HG03159 (cell line): ENCODE results near the gene SNAP91.
"Not testable (repeated sequence)": the region's sequence is repeated elsewhere in the genome, so short reads cannot be mapped to it uniquely, and the experiment has no call there.

Experiments
- ATAC-seq: cut with Tn5 transposase; IDR thresholded peaks from one replicate; pipeline ENCODE4 v1.9.1; 2021; ENCODE audit warnings: mild to moderate bottlenecking, moderate library complexity; ENCODE audit not compliant: unreplicated experiment

The SNAP91 gene, protein sequence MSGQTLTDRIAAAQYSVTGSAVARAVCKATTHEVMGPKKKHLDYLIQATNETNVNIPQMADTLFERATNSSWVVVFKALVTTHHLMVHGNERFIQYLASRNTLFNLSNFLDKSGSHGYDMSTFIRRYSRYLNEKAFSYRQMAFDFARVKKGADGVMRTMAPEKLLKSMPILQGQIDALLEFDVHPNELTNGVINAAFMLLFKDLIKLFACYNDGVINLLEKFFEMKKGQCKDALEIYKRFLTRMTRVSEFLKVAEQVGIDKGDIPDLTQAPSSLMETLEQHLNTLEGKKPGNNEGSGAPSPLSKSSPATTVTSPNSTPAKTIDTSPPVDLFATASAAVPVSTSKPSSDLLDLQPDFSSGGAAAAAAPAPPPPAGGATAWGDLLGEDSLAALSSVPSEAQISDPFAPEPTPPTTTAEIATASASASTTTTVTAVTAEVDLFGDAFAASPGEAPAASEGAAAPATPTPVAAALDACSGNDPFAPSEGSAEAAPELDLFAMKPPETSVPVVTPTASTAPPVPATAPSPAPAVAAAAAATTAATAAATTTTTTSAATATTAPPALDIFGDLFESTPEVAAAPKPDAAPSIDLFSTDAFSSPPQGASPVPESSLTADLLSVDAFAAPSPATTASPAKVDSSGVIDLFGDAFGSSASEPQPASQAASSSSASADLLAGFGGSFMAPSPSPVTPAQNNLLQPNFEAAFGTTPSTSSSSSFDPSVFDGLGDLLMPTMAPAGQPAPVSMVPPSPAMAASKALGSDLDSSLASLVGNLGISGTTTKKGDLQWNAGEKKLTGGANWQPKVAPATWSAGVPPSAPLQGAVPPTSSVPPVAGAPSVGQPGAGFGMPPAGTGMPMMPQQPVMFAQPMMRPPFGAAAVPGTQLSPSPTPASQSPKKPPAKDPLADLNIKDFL

DNA sequence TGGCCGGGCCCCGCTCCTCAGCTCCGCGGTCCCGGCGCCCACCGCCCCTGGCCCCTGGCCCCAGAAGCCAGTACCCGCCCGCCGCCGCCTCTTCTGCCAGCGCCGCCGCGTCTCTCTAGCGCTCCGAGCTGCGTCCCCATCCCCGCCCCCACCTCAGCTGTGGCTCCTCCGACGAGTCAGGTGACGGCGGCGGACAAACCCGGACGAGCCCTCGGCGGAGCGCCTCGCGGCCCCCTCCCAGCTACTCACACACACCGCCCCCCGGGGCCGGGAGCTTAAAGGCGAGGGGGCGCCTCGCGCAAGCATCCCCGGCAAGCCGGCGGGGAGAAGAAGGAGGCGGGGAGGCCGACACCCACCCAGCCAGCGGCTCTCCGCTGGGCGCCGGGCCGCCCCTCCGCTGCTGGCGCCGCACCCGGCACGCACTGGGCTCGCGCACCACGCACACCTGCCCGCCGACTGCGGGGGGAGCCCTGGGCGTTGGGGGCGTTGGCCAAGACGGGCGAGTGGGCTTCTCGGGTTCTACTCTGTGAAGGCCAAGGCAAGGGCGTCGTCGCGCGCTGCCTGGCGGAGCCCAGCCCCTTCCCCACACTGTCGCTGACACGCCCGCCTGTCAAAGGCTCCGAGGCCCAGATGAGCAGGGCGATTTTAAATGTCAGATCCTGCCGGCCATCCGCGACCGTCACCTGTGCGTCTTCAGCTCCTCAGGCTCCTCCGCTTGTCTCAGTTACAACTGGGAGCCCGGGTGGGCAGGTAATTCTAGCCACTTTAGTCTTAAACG is at the start of gene SNAP91:
Gene SNAP91, minus strand, starts transcription at position 132 of the 778 bp plus-strand sequence. CDS start 1,174 bp downstream, outside the sequence.
- peak; percentile 43 for ATAC-seq

- no peak for ATAC-seq
Measured at GRCh38 chr6:83758533-83758932, 49.6 kb upstream of the SNAP91 start.

- no peak for ATAC-seq
Measured at GRCh38 chr6:83757021-83757420, 48.1 kb upstream of the SNAP91 start.

- ATAC-seq, result no peak
Measured at GRCh38 chr6:83756565-83756964, 47.7 kb upstream of the SNAP91 start.

DNA sequence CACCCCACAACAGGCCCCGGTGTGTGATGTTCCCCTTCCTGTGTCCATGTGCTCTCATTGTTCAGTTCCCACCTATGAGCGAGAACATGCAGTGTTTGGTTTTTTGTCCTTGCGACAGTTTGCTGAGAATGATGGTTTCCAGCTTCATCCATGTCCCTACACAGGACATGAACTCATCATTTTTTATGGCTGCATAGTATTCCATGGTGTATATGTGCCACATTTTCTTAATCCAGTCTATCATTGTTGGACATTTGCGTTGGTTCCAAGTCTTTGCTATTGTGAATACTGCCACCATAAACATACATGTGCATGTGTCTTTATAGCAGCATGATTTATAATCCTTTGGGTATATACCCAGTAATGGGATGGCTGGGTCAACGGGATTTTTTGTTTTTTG is 43.5 kb upstream of the SNAP91 start:
- not testable (repeated sequence) for ATAC-seq

DNA sequence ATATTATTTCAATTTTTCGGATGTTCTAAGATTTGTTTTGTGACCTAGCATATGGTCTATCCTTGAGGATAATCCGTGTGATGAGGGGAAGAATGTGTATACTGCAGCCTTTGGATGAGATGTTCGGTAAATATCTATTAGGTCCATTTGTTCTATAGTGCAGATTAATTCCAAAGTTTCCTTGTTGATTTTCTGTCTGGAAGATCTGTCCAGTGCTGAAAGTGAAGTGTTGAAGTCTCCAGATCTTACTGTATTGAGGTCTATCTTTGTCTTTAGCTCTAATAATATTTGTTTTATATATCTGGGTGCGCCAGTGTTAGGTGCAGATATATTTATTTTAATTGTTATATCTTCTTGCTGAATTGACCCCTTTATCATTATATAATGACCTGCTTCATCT is 32.2 kb upstream of the SNAP91 start:
- no peak for ATAC-seq

- no peak for ATAC-seq
Measured at GRCh38 chr6:83735461-83735860, 26.6 kb upstream of the SNAP91 start.

- no peak for ATAC-seq
Measured at GRCh38 chr6:83729871-83730270, 21.0 kb upstream of the SNAP91 start.

- ATAC-seq, result no peak
Measured at GRCh38 chr6:83722876-83723275, 14.0 kb upstream of the SNAP91 start.

DNA sequence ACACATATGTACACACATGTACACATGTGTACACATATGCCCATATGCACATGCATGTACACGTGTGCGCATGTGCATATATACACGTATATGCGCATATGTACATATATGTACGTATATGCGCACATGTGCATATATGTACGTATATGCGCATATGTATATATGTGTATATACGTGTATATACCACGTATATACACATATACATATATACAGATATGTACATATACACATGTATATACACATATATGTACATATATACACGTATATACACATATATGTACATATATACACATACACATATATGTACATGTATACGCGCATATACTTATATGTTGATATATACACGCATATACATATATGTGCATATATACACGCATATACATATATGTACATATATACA is 8.9 kb upstream of the SNAP91 start:
- ATAC-seq, result no peak

DNA sequence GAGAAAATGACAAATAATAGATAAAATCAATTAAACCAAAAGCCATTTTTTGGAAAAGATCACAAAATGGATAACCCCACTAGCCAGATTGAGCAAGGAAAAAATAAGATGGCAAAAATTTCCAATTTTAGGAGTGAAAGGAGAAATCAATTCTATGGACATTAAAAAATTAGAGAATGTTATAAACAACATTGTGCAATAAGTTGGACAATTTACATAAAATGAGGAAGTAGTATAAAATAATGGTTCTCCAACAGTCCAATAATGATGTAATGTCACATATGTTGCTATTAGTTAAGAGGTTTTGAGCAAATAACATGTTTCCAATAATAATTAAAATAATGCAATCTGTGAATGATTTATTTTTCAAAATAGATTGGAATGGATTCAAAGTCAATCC is 3.1 kb upstream of the SNAP91 start:
- no peak for ATAC-seq

- ATAC-seq, result no peak
Measured at GRCh38 chr6:83709748-83710050, 798 bp upstream of the SNAP91 start.

DNA sequence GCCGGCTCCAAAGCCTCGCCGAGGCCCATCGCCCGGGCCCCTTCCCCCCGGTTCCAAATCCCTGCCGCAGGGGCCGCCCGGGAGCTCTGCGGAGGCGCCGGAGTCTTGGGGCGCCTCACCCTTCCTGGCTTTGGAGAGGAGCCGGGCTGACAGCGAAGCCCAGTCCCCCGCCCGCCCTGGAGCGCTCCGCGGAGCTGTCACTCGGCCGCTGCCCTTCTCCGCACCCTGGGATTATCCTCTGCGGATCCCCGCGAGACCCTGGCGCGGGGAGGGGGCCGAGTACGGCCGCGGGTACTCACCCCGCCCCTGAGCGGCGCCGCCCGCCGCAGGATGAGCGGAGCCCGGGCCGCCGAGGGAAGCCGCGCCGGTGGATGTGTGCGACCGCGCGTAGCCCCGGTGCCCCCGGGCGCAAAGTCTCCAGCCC is 343 bp downstream of the SNAP91 start:
- peak; percentile 34 for ATAC-seq

- ATAC-seq, result peak; percentile 15
Measured at GRCh38 chr6:83707829-83708545, 914 bp downstream of the SNAP91 start.

- ATAC-seq, result no peak
Measured at GRCh38 chr6:83702749-83703148, 6.2 kb downstream of the SNAP91 start.

- no peak for ATAC-seq
Measured at GRCh38 chr6:83702077-83702476, 6.8 kb downstream of the SNAP91 start.

GRCh38 chr6:83696674-83697073 is 12.2 kb downstream of the SNAP91 start:
- no peak for ATAC-seq

- ATAC-seq, result no peak
Measured at GRCh38 chr6:83685481-83685880, 23.4 kb downstream of the SNAP91 start.

- ATAC-seq, result no peak
Measured at GRCh38 chr6:83677791-83678190, 31.1 kb downstream of the SNAP91 start.

DNA sequence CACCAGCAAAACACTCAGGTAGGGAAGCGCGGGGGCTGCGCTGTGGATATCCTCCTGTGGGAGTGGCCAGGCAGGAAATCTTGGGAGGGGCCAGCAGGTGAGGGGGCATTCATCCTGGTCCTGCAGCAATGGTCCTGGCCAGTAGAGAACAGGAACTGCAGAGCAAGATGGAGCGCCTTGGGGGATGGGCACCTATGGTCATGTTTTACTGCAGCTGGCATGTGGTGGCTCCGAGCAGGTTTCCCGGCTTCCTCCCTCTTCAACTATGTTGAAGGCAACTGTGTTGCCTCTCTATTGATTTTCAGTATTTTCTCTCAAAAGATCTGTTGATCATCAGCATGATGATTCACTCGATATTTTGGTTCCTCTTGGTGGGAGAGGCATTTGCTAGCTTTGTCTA is 70.9 kb downstream of the SNAP91 start:
- no peak for ATAC-seq

DNA sequence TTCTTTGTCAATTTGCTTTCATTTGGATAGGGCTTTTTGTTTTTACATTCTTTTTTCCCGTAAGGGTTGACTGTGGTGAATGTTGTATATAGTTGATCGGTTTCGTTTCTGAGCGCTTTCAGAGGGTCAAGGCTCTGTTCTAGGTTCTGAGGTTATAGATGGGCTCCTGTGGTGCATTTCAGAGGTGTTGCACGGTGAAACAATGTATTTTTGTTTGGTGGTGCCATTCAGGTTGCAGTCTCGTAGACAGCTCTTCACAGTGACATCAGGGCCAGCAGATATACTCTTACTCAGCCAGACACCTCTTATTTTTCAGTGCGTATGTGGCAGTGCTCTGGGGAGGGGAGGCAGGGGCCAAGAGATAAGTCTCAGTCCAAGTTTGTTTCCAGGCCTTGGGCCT is 72.1 kb downstream of the SNAP91 start:
- no peak for ATAC-seq
